Calu3 (cell line): ENCODE data around the gene CATSPERB. TPM values are rescaled to one million over a fixed set of nuclear protein-coding genes. Genes with fewer than 3 reads are reported as not detected.
"Not testable (repeated sequence)": the region's sequence is repeated elsewhere in the genome, so short reads cannot be mapped to it uniquely, and the experiment has no call there.

Experiments
- BruUV-seq: library from RNA; stranded (reverse); fragments of 400-500 nt; replicated peaks from 2 replicates; lab custom pipeline; 2021; lab: Mats Ljungman, UMichigan
- CTCF ChIA-PET: fragments of 300-600 bp; sonication (Branson Sonifier 250); formaldehyde crosslinking; loops from one replicate; lab custom pipeline; 2022; ENCODE audit warnings: antibody characterized with exemption; lab: Charles Lee
- DNase-seq: peaks from one replicate; pipeline ENCODE4 v3.0.0; 2022
- H3K27ac Mint-ChIP-seq: one replicate; pipeline ENCODE4 v1.8.0; 2022; ENCODE audit warnings: mixed read lengths; ENCODE audit not compliant: unreplicated experiment
- H3K27me3 Mint-ChIP-seq: one replicate; pipeline ENCODE4 v1.8.0; 2022; ENCODE audit warnings: mixed read lengths; ENCODE audit not compliant: unreplicated experiment
- H3K36me3 Mint-ChIP-seq: one replicate; pipeline ENCODE4 v1.8.0; 2022; ENCODE audit warnings: mild to moderate bottlenecking, moderate library complexity, mixed read lengths; ENCODE audit not compliant: insufficient read depth, unreplicated experiment
- H3K4me1 Mint-ChIP-seq: one replicate; pipeline ENCODE4 v1.8.0; 2022; ENCODE audit warnings: mild to moderate bottlenecking, low read depth, mixed read lengths; ENCODE audit not compliant: unreplicated experiment
- H3K4me3 Mint-ChIP-seq: one replicate; pipeline ENCODE4 v1.8.0; 2022; ENCODE audit warnings: mild to moderate bottlenecking, low read depth, moderate library complexity, mixed read lengths; ENCODE audit not compliant: unreplicated experiment
- H3K9me3 Mint-ChIP-seq: one replicate; pipeline ENCODE4 v1.8.0; 2022; ENCODE audit warnings: low read depth, mixed read lengths; ENCODE audit not compliant: unreplicated experiment
- intact Hi-C: fragments of 100-400 bp; cut with micrococcal nuclease; formaldehyde crosslinking; loops from one replicate; pipeline ENCODE4 v1.10.0; 2022; ENCODE audit not compliant: unreplicated experiment
- total RNA-seq: library from RNA; stranded (reverse); gene quantifications from 2 replicates; pipeline ENCODE4 v1.2.3, GENCODE V29; 2022
- TF ChIP-seq, protein P1 (sequence below): fragments of 200-600 bp; IDR thresholded peaks from one replicate; pipeline ENCODE4 v1.8.0; 2022; ENCODE audit warnings: antibody characterized with exemption; ENCODE audit not compliant: unreplicated experiment

CATSPERB gene
- total RNA-seq, 1 experiment from 2014 or later: 10.2 TPM

DNA sequence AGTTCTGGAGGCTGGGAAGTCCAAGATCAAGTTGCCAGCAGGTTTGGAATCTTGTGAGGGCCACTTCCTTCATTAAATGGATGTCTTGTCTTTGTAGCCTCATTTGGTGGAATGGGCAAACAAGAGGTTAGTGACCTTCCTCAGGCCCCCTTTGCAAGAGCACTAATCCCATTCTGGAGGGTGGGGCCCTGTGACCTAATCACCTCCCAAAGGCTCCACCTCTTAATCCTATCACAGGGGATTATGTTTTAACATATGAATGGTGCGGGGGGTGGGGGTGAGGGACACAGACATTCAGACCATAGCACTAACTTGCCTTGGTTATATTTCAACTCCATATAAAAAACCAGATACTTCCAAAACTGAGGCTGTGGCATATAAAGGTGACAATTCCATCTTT lies 161.9 kb downstream of the CATSPERB start:
- Mint-ChIP-seq H3K9me3 (no peaks in the 10 kb centered on the region), H3K4me1 (no peaks in the 10 kb centered on the region), H3K27ac (no peak overlapping the region), H3K36me3 (peaks cover 16% of the 10 kb centered on the region), H3K4me3 (no peak overlapping the region), H3K27me3 (no peaks in the 10 kb centered on the region)
- TF ChIP-seq, protein P1, sequence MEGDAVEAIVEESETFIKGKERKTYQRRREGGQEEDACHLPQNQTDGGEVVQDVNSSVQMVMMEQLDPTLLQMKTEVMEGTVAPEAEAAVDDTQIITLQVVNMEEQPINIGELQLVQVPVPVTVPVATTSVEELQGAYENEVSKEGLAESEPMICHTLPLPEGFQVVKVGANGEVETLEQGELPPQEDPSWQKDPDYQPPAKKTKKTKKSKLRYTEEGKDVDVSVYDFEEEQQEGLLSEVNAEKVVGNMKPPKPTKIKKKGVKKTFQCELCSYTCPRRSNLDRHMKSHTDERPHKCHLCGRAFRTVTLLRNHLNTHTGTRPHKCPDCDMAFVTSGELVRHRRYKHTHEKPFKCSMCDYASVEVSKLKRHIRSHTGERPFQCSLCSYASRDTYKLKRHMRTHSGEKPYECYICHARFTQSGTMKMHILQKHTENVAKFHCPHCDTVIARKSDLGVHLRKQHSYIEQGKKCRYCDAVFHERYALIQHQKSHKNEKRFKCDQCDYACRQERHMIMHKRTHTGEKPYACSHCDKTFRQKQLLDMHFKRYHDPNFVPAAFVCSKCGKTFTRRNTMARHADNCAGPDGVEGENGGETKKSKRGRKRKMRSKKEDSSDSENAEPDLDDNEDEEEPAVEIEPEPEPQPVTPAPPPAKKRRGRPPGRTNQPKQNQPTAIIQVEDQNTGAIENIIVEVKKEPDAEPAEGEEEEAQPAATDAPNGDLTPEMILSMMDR: no peak
- CTCF ChIA-PET: interaction anchor here (0.7 kb wide), 1 partner anchor 18 kb away, joined by 3 read pairs; no protein-coding TSS in a partner anchor
- no peak for DNase-seq
- intact Hi-C loops: no loop called here
- BruUV-seq: no TSS peak

DNA sequence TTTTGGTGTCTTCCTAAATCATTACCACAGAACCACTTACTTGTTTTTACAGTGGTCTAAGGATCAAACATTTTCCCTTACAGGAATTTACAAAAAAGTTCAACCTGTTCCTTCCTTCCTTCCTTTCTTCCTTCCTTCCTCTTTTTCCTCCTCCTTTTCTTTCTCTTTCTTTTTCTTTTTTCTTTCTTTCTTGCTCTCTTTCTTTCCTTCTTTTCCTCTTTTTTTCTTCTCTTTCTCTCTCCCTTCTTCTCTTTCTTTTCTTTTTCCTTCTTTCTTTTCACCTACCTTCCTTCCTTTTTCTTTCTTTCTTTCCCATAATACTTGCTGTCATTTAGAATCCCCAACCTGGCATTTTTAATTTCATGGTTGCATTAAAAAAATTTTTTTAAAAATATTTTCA lies 162.6 kb downstream of the CATSPERB start:
- no peak for DNase-seq
- intact Hi-C loops: no loop called here
- TF ChIP-seq, protein P1: no peak
- BruUV-seq: no TSS peak
- H3K4me1 Mint-ChIP-seq: no peaks in the 10 kb centered on the region
- no peak overlapping the region for H3K4me3 Mint-ChIP-seq
- no peak overlapping the region for H3K27ac Mint-ChIP-seq
- H3K9me3 Mint-ChIP-seq: no peaks in the 10 kb centered on the region
- peaks cover 9% of the 10 kb centered on the region for H3K36me3 Mint-ChIP-seq
- CTCF ChIA-PET: no interaction called here
- no peaks in the 10 kb centered on the region for H3K27me3 Mint-ChIP-seq

DNA sequence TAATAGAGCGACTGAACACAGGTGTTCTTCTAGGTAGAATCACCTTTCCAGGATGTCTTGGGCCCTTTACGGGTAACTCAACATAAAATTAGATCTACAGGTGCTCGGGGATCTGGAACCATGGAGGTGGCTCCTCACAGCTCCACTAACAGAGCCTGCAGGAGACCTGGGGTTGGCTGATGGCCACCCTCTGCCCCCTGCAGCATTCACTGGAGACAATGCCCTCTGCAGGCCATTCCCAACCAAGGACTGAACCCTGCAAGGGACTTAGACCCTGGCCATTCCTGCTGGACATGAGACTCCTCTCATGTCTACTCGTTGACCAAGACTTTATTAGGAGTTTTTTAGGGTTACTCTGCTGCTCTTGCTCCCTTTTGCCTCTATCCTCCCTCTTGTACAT lies 163.3 kb downstream of the CATSPERB start:
- DNase-seq: peak; percentile 10
- no peaks in the 10 kb centered on the region for H3K9me3 Mint-ChIP-seq
- H3K27me3 Mint-ChIP-seq: no peaks in the 10 kb centered on the region
- CTCF ChIA-PET: no interaction called here
- peaks cover 3% of the 10 kb centered on the region for H3K36me3 Mint-ChIP-seq
- no peak overlapping the region for H3K27ac Mint-ChIP-seq
- no TSS peak for BruUV-seq
- intact Hi-C loops: no loop called here
- TF ChIP-seq, protein P1: no peak
- no peak overlapping the region for H3K4me3 Mint-ChIP-seq
- no peaks in the 10 kb centered on the region for H3K4me1 Mint-ChIP-seq

DNA sequence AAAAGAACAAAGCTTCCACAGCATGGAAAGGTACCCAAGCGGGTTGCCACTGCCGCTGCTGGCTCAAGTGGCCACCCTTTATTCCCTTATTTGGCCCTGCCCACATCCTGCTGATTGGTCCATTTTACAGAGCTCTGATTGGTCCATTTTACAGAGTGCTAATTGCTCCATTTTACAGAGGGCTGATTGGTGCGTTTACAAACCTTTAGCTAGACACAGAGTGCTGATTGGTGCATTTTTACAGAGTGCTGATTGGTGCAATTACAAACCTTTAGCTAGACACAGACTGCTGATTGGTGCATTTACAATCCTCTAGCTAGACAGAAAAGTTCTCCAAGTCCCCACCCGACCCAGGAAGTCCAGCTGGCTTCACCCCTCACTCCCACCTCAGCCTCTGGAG lies 164.1 kb downstream of the CATSPERB start:
- H3K27ac Mint-ChIP-seq, H3K4me1 Mint-ChIP-seq, H3K9me3 Mint-ChIP-seq, H3K4me3 Mint-ChIP-seq, CTCF ChIA-PET, H3K36me3 Mint-ChIP-seq, BruUV-seq, intact Hi-C loops, H3K27me3 Mint-ChIP-seq, DNase-seq: not testable (repeated sequence)

DNA sequence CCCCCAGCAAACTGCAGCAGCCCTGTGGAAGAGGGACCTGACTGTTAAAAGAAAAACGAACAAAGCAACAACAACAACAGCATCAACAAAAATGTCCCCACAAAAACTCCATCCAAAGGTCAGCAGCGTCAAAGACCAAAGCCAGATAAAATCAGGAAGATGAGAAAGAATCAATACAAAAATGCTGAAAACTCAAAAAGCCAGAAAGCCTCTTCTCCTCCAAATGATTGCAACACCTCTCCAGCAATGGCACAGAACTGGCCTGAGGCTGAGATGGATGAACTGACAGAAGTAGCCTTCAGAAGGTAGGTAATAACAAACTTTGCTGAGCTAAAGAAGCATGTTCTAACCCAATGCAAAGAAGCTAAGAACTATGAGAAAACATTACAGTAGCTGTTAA lies 176.4 kb downstream of the CATSPERB start:
- Mint-ChIP-seq H3K4me3 (no peak overlapping the region), H3K9me3 (no peaks in the 10 kb centered on the region), H3K27ac (no peak overlapping the region), H3K4me1 (peaks cover 11% of the 10 kb centered on the region), H3K36me3 (no peaks in the 10 kb centered on the region), H3K27me3 (peaks cover 10% of the 10 kb centered on the region)
- no peak for DNase-seq
- intact Hi-C loops: no loop called here
- CTCF ChIA-PET: no interaction called here
- TF ChIP-seq, protein P1: no peak
- BruUV-seq: no TSS peak
